ENCODE measurements around the gene PPP1R27.

PPP1R27 gene

DNA sequence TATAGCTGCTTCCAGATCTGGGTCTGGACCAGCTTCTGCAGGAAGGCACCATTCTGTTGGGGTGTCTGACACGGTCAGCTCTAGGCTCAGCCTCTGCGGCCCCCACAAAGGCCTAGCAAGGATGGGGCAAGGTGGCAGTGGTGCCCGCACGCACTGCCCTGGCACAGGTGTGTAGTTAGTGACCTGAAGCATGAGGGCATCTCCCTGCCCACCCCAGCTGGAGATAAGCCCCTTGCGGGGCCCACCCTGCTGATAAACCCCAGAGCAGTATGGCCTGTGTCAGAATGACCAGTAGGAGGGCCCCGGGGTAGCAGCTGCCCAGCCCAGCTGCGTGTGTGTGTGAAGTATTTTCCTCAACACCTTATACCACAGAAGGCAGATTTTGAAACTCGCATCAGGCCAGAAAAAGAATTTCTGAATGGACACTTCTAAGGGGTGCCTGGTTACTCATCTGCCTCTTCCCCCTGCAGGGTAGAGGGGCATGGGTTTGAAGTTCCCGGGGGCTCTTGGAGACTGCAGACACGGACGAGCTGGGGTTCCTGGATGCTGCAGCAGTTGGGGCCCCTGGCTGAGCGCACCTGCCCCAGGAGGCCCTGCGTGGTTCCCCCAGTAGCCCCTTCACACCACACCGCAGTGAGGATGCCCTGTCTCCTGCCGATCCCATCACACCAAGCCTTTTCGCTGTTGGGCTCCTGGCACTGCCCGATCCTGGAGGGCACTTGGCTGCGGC, 31.8 kb upstream of the PPP1R27 start:
- ATAC-seq (replicated peaks), result no peak
- no peaks in the 10 kb centered on the region for H3K9me3 Mint-ChIP-seq
- peak overlapping the region; percentile 60 to 74 for H3K4me3 Mint-ChIP-seq
- no peaks in the 10 kb centered on the region for H3K27me3 Mint-ChIP-seq
- H3K36me3 Mint-ChIP-seq, result peaks cover 52 to 64% of the 10 kb centered on the region in 2 donors
- no peak for DNase-seq
- H3K4me1 Mint-ChIP-seq, result peaks cover 45 to 61% of the 10 kb centered on the region in 2 donors
- peak overlapping the region; percentile 90 for H3K27ac Mint-ChIP-seq

DNA sequence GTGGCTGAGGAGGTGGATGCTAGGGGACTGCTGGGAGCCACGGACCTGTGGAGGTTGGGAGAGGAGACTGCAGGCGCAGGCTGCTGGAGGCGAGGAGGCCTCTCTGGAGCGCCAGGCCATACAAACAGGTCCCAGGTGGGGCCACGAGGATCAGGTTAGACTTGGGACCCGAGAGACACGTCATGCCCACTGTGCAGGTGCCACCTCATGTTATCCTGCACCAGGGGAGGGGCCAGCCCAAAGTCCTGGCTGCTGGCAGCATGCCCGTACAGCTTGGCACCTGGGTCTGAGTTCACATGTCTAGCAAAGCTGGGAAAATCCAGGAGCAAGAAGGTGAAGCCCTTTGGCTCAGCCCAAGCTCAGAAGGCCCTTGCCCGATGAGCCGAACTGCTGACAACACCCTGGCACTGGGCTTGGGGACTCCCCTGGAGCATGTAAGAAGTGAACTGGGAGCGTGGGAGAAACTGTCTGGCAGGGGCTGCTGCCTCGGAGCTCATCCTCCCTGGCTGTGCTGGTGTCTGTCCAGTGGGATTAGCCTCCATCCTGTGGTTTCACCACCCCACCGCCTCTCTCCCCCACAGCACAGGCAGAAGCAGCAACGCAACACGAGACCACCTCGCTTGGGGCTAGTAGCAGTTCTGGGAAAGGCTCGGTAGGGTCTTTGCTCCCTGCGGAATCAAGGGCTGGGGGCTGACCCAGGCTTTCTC, 31.0 kb upstream of the PPP1R27 start:
- Mint-ChIP-seq H3K36me3 (peaks cover 50 to 63% of the 10 kb centered on the region in 2 donors), H3K27ac (peak overlapping the region; percentile 92), H3K27me3 (no peaks in the 10 kb centered on the region), H3K4me3 (peak overlapping the region; percentile 51 to 54), H3K9me3 (no peaks in the 10 kb centered on the region), H3K4me1 (peaks cover 43 to 61% of the 10 kb centered on the region in 2 donors)
- no peak for ATAC-seq (replicated peaks)
- DNase-seq, result peak; percentile 11

DNA sequence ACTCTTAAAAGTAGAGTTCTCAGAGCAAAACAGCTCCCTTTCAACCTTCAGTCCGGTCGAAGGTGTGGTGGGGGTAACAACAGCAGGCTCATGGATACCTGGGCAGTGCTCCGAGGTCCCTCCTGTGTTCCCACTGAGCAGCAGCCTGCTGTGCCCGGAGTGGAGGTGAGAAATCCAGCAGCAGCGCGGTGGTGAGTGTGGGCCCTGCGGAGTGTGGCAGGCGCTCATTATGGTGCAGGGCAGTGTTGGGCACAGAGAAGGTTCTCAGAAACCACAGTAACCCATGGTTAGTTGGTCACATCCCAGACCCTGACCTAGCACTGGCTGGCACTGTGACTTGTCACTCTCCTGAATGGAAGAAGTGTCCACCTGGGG, 30.5 kb upstream of the PPP1R27 start:
- Mint-ChIP-seq H3K4me3 (peak overlapping the region; percentile 51 to 54), H3K27ac (peak overlapping the region; percentile 92)

DNA sequence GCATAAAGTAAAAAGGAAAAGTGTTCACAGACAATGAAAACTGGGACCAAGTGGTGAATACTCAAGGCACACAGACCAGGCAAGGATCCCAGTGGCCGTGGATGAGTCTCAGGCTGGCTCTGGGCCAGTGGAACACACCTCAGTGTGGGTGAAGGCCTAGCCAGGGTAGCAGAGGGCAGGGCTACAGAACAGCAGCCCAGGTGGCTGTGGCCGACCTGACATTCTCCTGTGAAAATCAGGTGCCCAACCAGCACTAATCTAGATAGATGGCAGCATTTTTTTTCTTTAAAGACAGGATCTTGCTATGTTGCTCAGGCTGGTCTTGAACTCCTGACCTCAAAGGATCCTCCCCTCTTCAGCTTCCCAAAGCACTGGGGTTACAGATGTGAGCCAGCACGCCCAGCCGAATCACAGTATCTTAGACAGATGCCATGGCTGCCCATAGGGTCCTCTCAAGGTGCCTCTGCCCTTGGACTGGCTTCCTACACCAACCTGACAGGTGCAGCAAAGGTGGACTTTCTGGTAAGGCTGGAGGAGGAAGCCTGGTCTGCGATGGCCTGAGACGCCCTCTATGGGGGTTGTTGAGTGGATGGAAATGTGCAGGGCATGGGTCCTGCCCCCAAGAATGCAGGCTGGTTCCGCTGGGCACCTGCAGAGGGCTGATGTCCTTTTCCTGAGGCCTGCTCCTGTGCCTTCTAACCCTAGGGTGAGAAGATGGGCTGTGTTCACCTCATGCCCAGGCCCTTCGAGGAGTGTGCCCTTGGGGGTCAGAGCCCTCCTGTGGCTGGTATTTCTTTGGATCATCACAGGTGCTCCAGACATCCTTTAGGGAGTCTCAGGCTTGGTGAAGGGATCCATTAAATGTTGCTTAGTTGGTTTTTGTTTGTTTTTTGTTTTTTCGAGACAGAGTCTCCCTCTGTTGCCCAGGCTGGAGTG, 29.3 kb upstream of the PPP1R27 start:
- Mint-ChIP-seq H3K27ac (peak overlapping the region; percentile 51), H3K4me3 (peak overlapping the region in 1 of 2 donors; percentile 21), H3K9me3 (no peaks in the 10 kb centered on the region), H3K27me3 (no peaks in the 10 kb centered on the region), H3K4me1 (peaks cover 43 to 55% of the 10 kb centered on the region in 2 donors), H3K36me3 (peaks cover 41 to 55% of the 10 kb centered on the region in 2 donors)
- ATAC-seq (replicated peaks) (no peak), DNase-seq (no peak)

More for the DNA sequence above, 30.5 kb upstream of the PPP1R27 start:
- peaks cover 49 to 61% of the 10 kb centered on the region in 2 donors for H3K36me3 Mint-ChIP-seq
- H3K9me3 Mint-ChIP-seq, result no peaks in the 10 kb centered on the region
- no peaks in the 10 kb centered on the region for H3K27me3 Mint-ChIP-seq
- H3K4me1 Mint-ChIP-seq, result peaks cover 43 to 61% of the 10 kb centered on the region in 2 donors
- ATAC-seq (replicated peaks) (no peak), DNase-seq (no peak)

DNA sequence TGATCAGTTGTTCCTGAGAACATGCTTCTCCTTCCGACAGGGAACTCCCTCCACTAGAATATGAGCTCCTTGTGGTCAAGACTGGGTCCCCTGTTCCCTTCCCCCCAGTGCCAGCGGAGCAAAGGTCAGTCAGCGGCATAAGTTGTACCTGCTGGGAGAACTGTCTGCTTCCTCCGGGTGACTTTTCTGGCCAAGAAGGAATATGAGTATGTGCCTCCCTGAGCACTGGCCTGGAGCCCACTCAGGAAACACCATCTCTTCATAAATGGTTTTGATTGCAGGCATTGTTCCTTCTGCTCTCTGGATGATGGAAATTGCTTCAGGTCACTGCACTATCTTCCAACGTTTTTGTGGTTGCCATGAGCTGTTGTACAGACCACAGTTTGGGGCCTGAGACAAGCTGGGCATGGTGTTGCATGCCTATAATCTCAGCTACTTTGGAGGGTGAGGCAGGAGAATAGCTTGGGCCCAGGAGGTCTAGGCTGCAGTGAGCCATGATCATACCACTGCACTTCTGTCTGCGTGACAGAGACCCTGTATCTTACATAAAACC, 28.3 kb upstream of the PPP1R27 start:
- no peaks in the 10 kb centered on the region for H3K9me3 Mint-ChIP-seq
- peak overlapping the region; percentile 73 for H3K27ac Mint-ChIP-seq
- peak overlapping the region; percentile 80 for H3K4me3 Mint-ChIP-seq
- ATAC-seq (replicated peaks), result no peak
- peaks cover 34 to 50% of the 10 kb centered on the region in 2 donors for H3K36me3 Mint-ChIP-seq
- H3K27me3 Mint-ChIP-seq, result no peaks in the 10 kb centered on the region
- peaks cover 40 to 51% of the 10 kb centered on the region in 2 donors for H3K4me1 Mint-ChIP-seq
- DNase-seq, result no peak

DNA sequence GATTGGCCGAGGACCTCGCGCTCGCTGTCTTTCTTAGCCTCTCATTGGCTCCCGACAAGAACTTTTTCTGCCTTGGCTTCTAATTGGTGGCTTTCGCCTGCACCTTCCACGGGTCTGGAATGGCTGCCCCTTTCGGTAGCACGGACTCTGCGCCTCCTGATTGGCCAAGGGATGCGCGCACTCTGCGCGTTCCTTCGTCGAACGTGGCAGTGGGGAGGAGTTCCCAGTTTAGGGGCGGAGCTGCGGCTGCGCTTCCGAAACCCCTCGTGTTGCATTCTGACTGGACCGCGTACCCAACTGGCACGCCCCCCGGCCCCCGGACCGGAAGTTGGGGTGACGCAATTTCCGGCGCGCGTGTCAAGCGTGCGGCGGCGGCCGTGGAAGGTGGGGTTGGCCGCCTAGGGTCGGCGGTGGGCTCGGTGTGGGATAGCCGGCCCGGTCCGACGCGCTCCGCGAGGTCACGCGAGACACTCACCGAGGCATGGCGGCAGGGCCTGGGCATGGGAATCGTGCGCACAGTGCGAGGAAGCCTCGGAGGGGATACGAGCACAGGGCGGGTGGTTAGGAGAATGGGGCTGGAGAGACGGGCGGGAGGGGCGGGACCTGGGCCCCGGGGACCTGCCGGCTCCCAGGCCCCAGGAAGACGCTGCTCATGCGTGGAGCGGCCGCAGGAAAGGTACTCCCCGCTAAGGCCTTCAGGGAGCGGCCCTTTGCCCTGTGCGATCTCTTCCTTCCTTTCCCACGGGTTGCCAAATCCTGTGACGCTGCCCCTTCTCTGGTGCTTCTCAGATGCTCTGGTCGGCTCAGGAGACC, 26.1 kb upstream of the PPP1R27 start:
- Mint-ChIP-seq H3K27ac (peak overlapping the region; percentile 98), H3K4me1 (peaks cover 28 to 46% of the 10 kb centered on the region in 2 donors), H3K36me3 (peaks cover 29 to 47% of the 10 kb centered on the region in 2 donors), H3K4me3 (peak overlapping the region; percentile 92 to 94), H3K9me3 (no peaks in the 10 kb centered on the region), H3K27me3 (no peaks in the 10 kb centered on the region)
- ATAC-seq (replicated peaks), result peak; percentile 84 to 87
- DNase-seq, result peak; percentile 99

DNA sequence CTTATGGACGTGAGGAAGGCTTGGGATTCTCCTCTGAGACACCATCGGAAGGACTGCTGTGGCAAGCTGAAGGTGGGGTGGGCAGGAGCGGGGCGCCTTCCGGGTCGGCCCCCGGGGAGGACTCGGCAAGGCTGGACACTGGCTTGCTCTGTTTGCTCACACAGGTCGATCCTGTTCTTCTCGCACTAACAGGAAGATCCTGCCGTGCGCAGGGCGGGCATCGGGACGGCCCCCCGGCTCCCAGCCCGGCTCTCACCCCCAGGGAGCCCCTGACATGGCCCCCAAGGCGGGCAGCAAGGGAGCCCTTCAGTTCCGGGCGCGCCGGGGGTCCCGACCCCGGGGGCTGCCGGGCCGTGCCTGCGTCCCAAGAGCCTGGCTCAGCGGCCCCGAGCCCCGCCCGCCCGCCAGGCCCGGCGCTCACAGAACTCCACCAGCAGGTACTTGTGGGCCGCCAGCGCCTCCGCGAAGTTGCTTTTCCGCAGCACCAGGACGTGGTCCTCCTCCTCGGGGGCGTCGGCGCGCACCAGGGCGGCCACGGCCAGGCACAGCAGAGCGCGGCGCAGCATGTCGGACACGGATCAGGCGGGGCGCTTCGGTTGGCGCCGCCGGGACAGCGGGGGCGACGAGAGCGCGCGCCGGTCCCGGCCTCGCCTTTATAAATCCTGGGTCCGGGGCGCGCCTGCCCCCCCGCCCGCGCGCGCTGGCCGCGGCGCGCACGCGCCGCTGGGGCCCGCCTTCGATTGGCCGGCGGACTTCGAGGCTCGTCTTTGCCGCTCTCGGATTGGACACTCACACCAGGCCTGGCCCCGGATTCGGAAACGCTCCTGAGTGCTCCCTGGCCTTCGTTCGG, 25.3 kb upstream of the PPP1R27 start, which contains the start of gene P4HB:
Gene P4HB (minus strand): TSS at position 630 of the 850 bp plus-strand sequence. CDS start 64 bp downstream, at position 566.
- Mint-ChIP-seq H3K4me1 (peaks cover 25 to 46% of the 10 kb centered on the region in 2 donors), H3K4me3 (peak within 1 kb of the TSS; percentile 92 to 94), H3K36me3 (peaks cover 34 to 45% of the 10 kb centered on the region in 2 donors), H3K9me3 (no peaks in the 10 kb centered on the region), H3K27ac (peak within 1 kb of the TSS; percentile 98), H3K27me3 (no peaks in the 10 kb centered on the region)
- ATAC-seq (replicated peaks) (peak in 1 of 2 donors; percentile 28), DNase-seq (no peak)

DNA sequence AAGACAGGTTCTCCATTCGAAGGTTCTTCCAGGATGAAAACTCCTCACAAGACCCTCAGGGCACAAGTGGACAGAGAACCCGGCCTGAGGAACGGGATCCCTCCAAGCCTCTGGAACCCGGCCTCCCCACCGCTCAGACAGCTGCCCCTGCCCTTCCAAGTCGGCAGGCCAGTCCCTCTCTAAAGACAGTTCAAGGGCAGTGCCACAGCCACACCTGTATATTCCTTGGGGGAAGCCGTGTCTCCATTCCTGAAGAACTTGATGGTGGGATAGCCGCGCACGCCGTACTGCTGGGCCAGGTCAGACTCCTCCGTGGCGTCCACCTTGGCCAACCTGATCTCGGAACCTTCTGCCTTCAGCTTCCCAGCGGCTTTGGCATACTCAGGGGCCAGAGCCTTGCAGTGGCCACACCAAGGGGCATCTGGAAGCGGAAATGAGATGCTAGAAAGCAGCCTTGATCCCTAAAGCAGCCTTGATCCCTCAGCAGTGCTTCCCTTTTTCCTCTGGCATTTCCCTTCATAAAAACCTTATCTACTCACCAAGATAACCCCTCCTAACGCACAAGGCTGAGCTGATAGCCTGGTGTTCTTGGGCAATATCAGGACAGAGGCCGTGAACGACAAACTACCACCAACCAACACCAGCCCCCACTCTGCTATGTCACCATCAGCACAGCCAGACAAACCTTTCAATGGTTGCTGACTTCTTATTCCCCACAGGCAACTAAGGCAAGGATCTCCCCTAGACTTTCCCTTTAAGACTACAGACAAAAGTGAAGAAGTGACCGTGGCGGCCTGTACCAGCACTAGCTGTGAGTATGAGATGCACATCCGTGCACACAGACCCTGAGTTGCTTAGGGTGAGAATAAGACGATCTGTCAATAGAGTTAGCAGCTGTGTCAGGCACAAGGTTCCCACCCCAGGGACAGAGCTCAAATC, 24.4 kb upstream of the PPP1R27 start:
- Mint-ChIP-seq H3K4me3 (peak overlapping the region; percentile 85 to 94), H3K27ac (peak overlapping the region; percentile 83), H3K27me3 (no peaks in the 10 kb centered on the region), H3K4me1 (peaks cover 18 to 46% of the 10 kb centered on the region in 2 donors), H3K36me3 (peaks cover 30 to 40% of the 10 kb centered on the region in 2 donors), H3K9me3 (no peaks in the 10 kb centered on the region)
- DNase-seq, result no peak
- no peak for ATAC-seq (replicated peaks)

DNA sequence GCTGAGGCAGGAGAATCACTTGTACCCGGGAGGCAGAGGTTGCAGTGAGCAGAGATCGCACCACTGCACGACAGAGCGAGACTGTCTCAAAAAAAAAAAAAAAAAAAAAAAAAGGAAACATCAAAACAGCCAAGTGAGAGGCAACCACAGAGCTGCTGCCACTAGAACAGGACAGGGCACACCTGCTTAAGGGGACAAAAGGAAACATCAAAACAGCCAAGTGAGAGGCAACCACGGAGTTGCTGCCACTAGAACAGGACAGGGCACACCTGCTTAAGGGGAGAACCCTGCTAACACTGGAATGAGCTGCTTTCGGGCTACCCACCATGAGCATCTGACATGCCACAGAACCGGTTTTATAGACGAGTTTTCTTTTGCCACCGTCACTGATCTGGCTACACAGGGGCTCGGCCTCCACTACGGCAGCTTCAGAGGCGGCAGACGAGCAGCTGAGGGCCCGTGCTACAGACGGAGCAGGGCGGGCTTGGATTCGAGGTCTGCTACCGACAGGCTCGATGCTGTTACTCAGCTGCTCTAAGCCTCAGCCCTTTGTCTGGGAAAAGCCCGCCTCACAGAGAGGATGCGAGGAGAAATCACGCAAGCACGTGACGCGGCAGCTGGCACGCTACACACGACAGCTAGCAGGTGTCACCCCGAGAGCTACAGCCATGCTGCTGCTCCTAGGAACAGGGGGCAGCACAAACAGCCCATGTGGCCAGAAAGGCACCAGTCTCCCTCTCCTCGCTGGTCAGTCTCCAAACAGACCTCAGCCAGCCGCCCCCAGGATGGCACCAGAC, 23.5 kb upstream of the PPP1R27 start:
- Mint-ChIP-seq H3K36me3 (peaks cover 33 to 44% of the 10 kb centered on the region in 2 donors), H3K9me3 (no peaks in the 10 kb centered on the region), H3K27me3 (no peaks in the 10 kb centered on the region), H3K4me3 (peak overlapping the region; percentile 85 to 94), H3K27ac (no peak overlapping the region), H3K4me1 (peaks cover 16 to 38% of the 10 kb centered on the region in 2 donors)
- DNase-seq (no peak), ATAC-seq (replicated peaks) (no peak)

DNA sequence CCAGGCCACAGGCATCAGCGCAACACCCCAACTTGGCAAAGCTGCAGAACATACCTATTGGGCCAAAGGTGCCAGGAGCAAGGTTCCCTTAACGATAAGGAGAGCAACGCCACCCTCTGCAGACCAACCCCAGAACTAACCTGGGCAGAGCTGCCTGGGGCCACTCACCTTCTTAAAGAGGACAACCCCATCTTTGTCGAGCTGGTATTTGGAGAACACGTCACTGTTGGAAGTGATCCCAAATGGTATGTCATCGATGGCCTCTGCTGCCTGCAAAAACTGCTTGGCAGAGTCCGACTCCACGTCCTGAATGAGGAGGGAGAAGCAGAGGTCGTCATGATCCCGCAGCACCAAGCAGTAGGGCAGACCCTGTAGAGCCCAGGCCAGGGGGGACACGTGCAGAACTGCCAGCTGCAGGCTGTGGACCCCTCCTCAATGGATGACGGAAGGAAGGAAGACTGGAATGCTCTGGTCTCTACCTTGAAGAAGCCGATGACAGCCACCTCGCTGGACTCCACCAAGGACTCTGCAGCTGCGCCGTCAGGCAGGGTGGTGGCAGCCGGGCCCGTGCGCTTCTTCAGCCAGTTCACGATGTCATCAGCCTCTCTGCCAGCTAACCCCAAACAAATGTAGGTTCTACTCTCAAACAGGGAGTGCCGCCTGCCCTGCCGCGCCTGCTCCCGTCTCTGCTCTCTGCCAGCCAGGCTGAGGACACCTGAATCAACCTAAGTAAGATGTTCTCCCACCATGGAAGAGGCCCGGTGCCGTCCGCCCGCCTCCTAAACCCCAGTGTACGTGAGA, 20.3 kb upstream of the PPP1R27 start:
- Mint-ChIP-seq H3K4me1 (peaks cover 8 to 29% of the 10 kb centered on the region in 2 donors), H3K27me3 (no peaks in the 10 kb centered on the region), H3K4me3 (no peak overlapping the region), H3K9me3 (no peaks in the 10 kb centered on the region), H3K36me3 (peaks cover 44 to 51% of the 10 kb centered on the region in 2 donors), H3K27ac (no peak overlapping the region)
- ATAC-seq (replicated peaks), result no peak
- DNase-seq, result no peak
